Measurements from ENCODE around the gene WIPI1. TPM values are rescaled to one million over a fixed set of nuclear protein-coding genes. Genes with fewer than 3 reads are reported as not detected.

Gene WIPI1
- total and polyA plus RNA-seq, 2 experiments from 2014 or later, result 67.4 to 79.6 TPM

GRCh38 chr17:68384941-68385340, 72.4 kb downstream of the WIPI1 start:
- Histone ChIP-seq H3K27ac (no peak overlapping the region), H3K79me2 (no peaks in the 10 kb centered on the region), H3K4me2 (no peak overlapping the region), H3K4me3 (no peak overlapping the region), H3K27me3 (no peaks in the 10 kb centered on the region), H2AFZ (no peak overlapping the region), H3K9me2 (replicated peaks; ENCODE audit: insufficient read depth) (no peaks in the 10 kb centered on the region), H4K20me1 (ENCODE audit: insufficient read depth, poor library complexity, severe bottlenecking) (no peaks in the 10 kb centered on the region), H3K9me3 (ENCODE audit: low read depth) (no peaks in the 10 kb centered on the region), H3K36me3 (replicated peaks; ENCODE audit: insufficient read depth, low read depth) (no peaks in the 10 kb centered on the region), H3K4me1 (ENCODE audit: insufficient read depth) (peaks cover 13% of the 10 kb centered on the region)
- 84% methylated on average over 4 of the region's 4 CpGs for WGBS (ENCODE audit: low lambda C conversion rate, missing lambda C conversion rate)
- DNase-seq (ENCODE audit: low spot score), result no peak
- TF ChIP-seq EZH2 (IDR thresholded peaks at IDR 0.05; ENCODE audit: borderline replicate concordance) (no peak), CTCF (IDR thresholded peaks at IDR 0.05; ENCODE audit: poor library complexity) (no peak), EZH2phosphoT487 (IDR thresholded peaks at IDR 0.05; ENCODE audit: low read depth, severe bottlenecking, unreplicated experiment) (no peak)

- H3K79me2 ChIP-seq, result no peaks in the 10 kb centered on the region
- 87% methylated on average over 1 of the region's 1 CpG for WGBS (ENCODE audit: low lambda C conversion rate, missing lambda C conversion rate)
- H3K27me3 ChIP-seq, result no peaks in the 10 kb centered on the region
- H3K4me1 ChIP-seq (ENCODE audit: insufficient read depth), result peaks cover 13% of the 10 kb centered on the region
- no peak overlapping the region for H3K27ac ChIP-seq
- no peak overlapping the region for H2AFZ ChIP-seq
- no peak for DNase-seq (ENCODE audit: low spot score)
- H3K4me3 ChIP-seq, result no peak overlapping the region
- H3K9me3 ChIP-seq (ENCODE audit: low read depth), result no peaks in the 10 kb centered on the region
- no peaks in the 10 kb centered on the region for H4K20me1 ChIP-seq (ENCODE audit: insufficient read depth, poor library complexity, severe bottlenecking)
- no peaks in the 10 kb centered on the region for H3K9me2 ChIP-seq (replicated peaks; ENCODE audit: insufficient read depth)
- no peaks in the 10 kb centered on the region for H3K36me3 ChIP-seq (replicated peaks; ENCODE audit: insufficient read depth, low read depth)
- no peak for TF ChIP-seq EZH2phosphoT487 (IDR thresholded peaks at IDR 0.05; ENCODE audit: low read depth, severe bottlenecking, unreplicated experiment)
- TF ChIP-seq EZH2 (IDR thresholded peaks at IDR 0.05; ENCODE audit: borderline replicate concordance), result no peak
- no peak for TF ChIP-seq CTCF (IDR thresholded peaks at IDR 0.05; ENCODE audit: poor library complexity)
- H3K4me2 ChIP-seq, result no peak overlapping the region
These were observed 72.8 kb downstream of the WIPI1 start for GRCh38 chr17:68384471-68384870.

- TF ChIP-seq EZH2 (IDR thresholded peaks at IDR 0.05; ENCODE audit: borderline replicate concordance) (no peak), CTCF (IDR thresholded peaks at IDR 0.05; ENCODE audit: poor library complexity) (no peak), EZH2phosphoT487 (IDR thresholded peaks at IDR 0.05; ENCODE audit: low read depth, severe bottlenecking, unreplicated experiment) (no peak)
- DNase-seq (ENCODE audit: low spot score), result peak; percentile 35
- WGBS (ENCODE audit: low lambda C conversion rate, missing lambda C conversion rate), result 58% methylated on average over 16 of the region's 16 CpGs
- no peaks in the 10 kb centered on the region for H4K20me1 ChIP-seq (ENCODE audit: insufficient read depth, poor library complexity, severe bottlenecking)
- H2AFZ ChIP-seq, result no peak overlapping the region
- no peaks in the 10 kb centered on the region for H3K9me3 ChIP-seq (ENCODE audit: low read depth)
- H3K27ac ChIP-seq, result peak overlapping the region; percentile 62
- H3K9me2 ChIP-seq (replicated peaks; ENCODE audit: insufficient read depth), result no peaks in the 10 kb centered on the region
- H3K4me2 ChIP-seq, result peak overlapping the region; percentile 0
- H3K4me3 ChIP-seq, result no peak overlapping the region
- peaks cover 17% of the 10 kb centered on the region for H3K4me1 ChIP-seq (ENCODE audit: insufficient read depth)
- no peaks in the 10 kb centered on the region for H3K36me3 ChIP-seq (replicated peaks; ENCODE audit: insufficient read depth, low read depth)
- no peaks in the 10 kb centered on the region for H3K79me2 ChIP-seq
- H3K27me3 ChIP-seq, result no peaks in the 10 kb centered on the region
These were observed 73.6 kb downstream of the WIPI1 start for GRCh38 chr17:68383443-68384321.
